NCI-H2107 treated with DMSO at 0.1 percent for 48 hours (cell line): ENCODE measurements around the gene RPRD1A.
"Not testable (repeated sequence)": the region's sequence is repeated elsewhere in the genome, so short reads cannot be mapped to it uniquely, and the experiment has no call there.

ENCODE experiments used
- DNase-seq: peaks from one replicate; lab custom pipeline; 2025; ENCODE audit not compliant: unreplicated experiment; lab: John Stamatoyannopoulos, UW

RPRD1A gene, protein sequence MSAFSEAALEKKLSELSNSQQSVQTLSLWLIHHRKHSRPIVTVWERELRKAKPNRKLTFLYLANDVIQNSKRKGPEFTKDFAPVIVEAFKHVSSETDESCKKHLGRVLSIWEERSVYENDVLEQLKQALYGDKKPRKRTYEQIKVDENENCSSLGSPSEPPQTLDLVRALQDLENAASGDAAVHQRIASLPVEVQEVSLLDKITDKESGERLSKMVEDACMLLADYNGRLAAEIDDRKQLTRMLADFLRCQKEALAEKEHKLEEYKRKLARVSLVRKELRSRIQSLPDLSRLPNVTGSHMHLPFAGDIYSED

GRCh38 chr18:36067055-36067957 is at the start of gene RPRD1A:
TSS of gene RPRD1A (minus strand) at chr18:36067559. CDS start at chr18:36067404, 155 bp downstream.
- peak; percentile 95 for DNase-seq

GRCh38 chr18:36116771-36117170 is 49.4 kb upstream of the RPRD1A start:
- DNase-seq, result not testable (repeated sequence)

DNA sequence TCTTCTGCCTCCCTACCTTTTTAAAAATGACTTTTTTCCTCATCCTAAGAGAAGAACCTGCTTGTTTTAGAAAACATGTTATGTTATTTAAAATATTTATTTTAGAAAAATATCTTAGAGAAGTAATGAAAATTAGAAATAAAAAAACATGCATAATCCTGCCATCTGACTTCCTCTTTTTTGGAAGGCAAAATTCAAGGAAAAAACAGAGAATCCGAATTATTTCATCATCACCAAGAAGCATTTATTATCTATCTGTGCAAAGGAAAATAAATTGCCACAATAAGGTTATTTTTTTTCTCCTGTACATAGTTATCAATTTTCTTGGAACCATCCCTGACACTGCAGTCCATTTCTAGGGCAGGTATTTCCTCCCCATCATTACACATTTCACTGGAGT is 47.4 kb upstream of the RPRD1A start:
- DNase-seq, result no peak

GRCh38 chr18:36114251-36114650 is 46.9 kb upstream of the RPRD1A start:
- DNase-seq, result no peak

DNA sequence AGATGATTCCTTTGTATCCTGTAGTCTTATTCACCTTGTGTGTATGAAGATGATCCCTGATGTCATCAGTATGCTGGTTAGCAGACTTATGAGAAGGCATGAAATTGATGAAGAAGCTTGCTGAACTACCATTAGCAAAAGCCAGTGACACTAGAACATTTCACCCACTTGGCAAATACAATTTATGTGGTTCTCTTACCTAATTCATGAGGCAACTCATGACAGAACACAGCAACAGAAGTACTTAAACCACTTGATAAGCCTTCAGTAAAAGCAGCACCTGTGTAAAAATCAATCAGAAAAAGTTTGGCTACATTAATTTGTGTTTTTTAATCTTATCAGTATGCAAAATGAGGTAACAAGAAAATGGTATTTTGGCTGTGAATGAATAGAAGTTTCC is 44.9 kb upstream of the RPRD1A start:
- no peak for DNase-seq

- no peak for DNase-seq
These were observed 42.4 kb upstream of the RPRD1A start for GRCh38 chr18:36109737-36110136.

GRCh38 chr18:36108601-36109000 is 41.2 kb upstream of the RPRD1A start:
- DNase-seq, result no peak

GRCh38 chr18:36108196-36108595 is 40.8 kb upstream of the RPRD1A start:
- DNase-seq, result no peak

DNA sequence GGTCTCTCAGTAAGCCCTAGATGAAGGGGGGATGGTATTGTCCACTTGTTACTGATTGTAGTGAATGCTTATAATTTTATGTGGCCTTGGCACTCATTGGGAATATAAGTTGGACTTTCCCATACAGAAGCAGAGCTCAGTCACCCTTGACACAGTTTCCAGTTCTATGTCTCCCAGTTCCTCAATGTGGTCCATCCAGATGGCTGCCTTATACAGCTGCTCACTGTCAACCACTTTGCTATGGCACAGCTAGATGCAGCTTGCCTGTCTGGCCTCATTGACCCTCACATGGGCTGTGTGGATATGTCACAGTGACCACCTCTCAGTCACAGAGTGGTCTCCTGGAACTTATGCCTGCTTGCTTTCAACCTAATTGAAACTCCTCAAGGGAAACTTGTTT is 40.1 kb upstream of the RPRD1A start:
- no peak for DNase-seq

- no peak for DNase-seq
These were observed 37.4 kb upstream of the RPRD1A start for GRCh38 chr18:36104749-36105148.

DNA sequence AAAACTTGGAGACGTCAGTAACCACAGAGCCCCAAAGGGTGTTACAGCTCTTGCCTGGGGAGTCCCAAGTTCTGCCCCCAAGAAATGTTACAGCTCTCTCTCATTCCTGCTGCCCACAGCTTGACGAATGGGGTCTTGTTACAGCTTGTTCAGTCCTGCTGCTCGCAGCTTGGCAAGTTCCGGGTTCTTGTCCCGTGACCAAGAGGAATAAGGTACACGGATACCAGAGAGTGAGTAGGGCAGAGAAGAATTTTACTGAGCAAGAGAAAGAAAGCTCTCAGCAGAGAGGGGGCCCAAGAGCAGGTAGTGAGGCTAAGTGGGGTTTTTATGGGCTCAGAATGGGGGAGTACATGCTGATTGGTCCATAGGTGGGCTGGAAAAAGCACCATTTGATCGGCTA is 34.6 kb upstream of the RPRD1A start:
- DNase-seq, result no peak

GRCh38 chr18:36099311-36099710 is 32.0 kb upstream of the RPRD1A start:
- no peak for DNase-seq

DNA sequence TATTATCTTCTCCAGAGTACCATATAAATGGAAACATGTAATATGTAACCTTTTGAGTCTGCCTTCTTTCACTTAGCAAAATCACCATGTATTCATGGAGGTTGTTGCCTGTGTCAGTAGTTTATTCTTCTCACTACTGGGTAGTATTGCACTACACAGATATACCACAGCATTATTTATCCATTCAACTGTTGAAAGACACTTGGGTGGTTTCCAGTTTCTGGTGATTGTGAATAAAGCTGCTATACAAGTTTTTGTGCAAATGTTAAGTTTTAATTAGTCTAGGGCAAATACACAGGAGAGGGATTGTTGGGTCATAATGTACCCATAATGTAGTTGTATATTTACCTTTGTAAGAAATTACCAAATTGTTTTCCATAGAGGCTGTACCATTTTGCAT is 29.6 kb upstream of the RPRD1A start:
- no peak for DNase-seq

- DNase-seq, result peak; percentile 65
These were observed 28.7 kb upstream of the RPRD1A start for GRCh38 chr18:36095936-36096519.

DNA sequence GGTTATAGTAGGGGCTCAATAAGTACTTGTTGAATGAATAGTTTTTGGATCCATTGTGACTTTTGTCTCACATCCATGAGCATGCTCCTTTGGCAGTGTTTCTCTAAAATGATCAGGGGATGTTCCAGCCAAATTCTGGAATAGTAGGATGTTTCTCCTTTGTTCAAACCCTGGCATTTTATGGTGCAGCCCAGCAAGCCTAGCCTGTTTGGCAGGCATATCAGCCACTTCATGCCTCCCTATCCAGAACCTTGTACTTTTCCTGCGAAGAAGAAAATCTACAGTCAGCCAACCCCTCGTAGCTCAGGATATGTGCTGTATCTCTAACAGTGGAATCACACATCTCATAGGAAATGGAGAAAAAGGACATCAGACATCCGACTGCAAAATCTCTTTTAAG is 27.1 kb upstream of the RPRD1A start:
- no peak for DNase-seq

GRCh38 chr18:36092116-36092515 is 24.8 kb upstream of the RPRD1A start:
- not testable (repeated sequence) for DNase-seq

DNA sequence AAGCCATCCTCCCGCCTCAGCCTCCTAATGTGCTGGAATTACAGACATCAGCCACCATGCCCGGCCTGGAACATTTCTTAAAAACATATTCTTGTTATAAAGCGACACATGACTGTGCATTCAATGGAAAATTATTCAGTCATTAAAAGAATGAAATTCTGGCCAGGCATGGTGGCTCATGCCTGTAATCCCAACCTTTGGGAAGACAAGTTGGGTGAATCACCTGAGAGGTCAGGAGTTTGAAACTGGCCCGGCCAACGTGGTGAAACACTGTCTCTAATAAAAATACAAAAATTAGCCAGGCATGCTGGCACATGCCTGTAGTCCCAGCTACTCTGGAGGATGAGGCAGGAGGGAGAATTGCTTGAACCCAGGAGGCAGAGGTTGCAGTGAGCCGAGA is 21.6 kb upstream of the RPRD1A start:
- no peak for DNase-seq

- DNase-seq, result no peak
These were observed 20.9 kb upstream of the RPRD1A start for GRCh38 chr18:36088256-36088655.

- no peak for DNase-seq
These were observed 18.8 kb upstream of the RPRD1A start for GRCh38 chr18:36086186-36086585.

- no peak for DNase-seq
These were observed 17.8 kb upstream of the RPRD1A start for GRCh38 chr18:36085195-36085594.

- no peak for DNase-seq
These were observed 16.4 kb upstream of the RPRD1A start for GRCh38 chr18:36083729-36084128.

GRCh38 chr18:36081118-36081517 is 13.8 kb upstream of the RPRD1A start:
- not testable (repeated sequence) for DNase-seq
